Measurements from ENCODE around the gene ZMYND10.

ZMYND10 gene

GRCh38 chr3:50300681-50301254, 44.8 kb downstream of the ZMYND10 start:
- H3K4me1 ChIP-seq (ENCODE audit: control insufficient read depth, insufficient read depth, low read length) = peaks cover 57% of the 10 kb centered on the region
- no peak overlapping the region for H3K4me3 ChIP-seq (ENCODE audit: low read length)
- no peaks in the 10 kb centered on the region for H3K9me3 ChIP-seq (ENCODE audit: control insufficient read depth, low read length)
- H3K27me3 ChIP-seq (ENCODE audit: control insufficient read depth, insufficient read depth, low read length) = no peaks in the 10 kb centered on the region
- H3K9ac ChIP-seq (ENCODE audit: low read length) = peak overlapping the region; percentile 46
- no peaks in the 10 kb centered on the region for H3K36me3 ChIP-seq (ENCODE audit: control insufficient read depth, insufficient read depth, low read length)

GRCh38 chr3:50299929-50300680, 45.4 kb downstream of the ZMYND10 start:
- Histone ChIP-seq H3K4me1 (ENCODE audit: control insufficient read depth, insufficient read depth, low read length) (peaks cover 57% of the 10 kb centered on the region), H3K36me3 (ENCODE audit: control insufficient read depth, insufficient read depth, low read length) (no peaks in the 10 kb centered on the region), H3K4me3 (ENCODE audit: low read length) (peak overlapping the region; percentile 5), H3K27me3 (ENCODE audit: control insufficient read depth, insufficient read depth, low read length) (no peaks in the 10 kb centered on the region), H3K9ac (ENCODE audit: low read length) (peak overlapping the region; percentile 46), H3K9me3 (ENCODE audit: control insufficient read depth, low read length) (no peaks in the 10 kb centered on the region)

DNA sequence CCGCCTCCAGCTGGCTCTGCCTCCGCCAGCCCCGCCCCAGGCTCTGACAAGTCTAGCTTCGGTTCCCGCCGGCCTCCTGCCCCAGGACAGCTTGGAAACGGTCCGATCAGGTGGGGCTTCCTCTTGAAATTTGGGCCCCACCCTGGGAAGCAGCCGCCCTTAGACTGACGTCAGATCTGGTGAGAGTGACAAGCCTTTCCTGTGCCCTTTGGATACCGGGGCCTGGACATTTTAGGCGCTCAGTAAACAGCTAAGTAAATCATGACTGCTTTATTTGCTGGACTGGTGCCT, 45.9 kb downstream of the ZMYND10 start:
- Histone ChIP-seq H3K27me3 (ENCODE audit: control insufficient read depth, insufficient read depth, low read length) (no peaks in the 10 kb centered on the region), H3K9ac (ENCODE audit: low read length) (peak overlapping the region; percentile 46), H3K9me3 (ENCODE audit: control insufficient read depth, low read length) (no peaks in the 10 kb centered on the region), H3K36me3 (ENCODE audit: control insufficient read depth, insufficient read depth, low read length) (no peaks in the 10 kb centered on the region), H3K4me1 (ENCODE audit: control insufficient read depth, insufficient read depth, low read length) (peaks cover 57% of the 10 kb centered on the region), H3K4me3 (ENCODE audit: low read length) (peak overlapping the region; percentile 5)

GRCh38 chr3:50298836-50299637, 46.5 kb downstream of the ZMYND10 start, which contains the start of the genes HYAL3 and NAA80:
Gene HYAL3 (minus strand): TSS chr3:50299405. CDS start chr3:50295602, 3,803 bp downstream.
Gene NAA80 (minus strand): TSS chr3:50299405. CDS start chr3:50297463, 1,942 bp downstream.
- Histone ChIP-seq H3K36me3 (ENCODE audit: control insufficient read depth, insufficient read depth, low read length) (no peaks in the 10 kb centered on the region), H3K27me3 (ENCODE audit: control insufficient read depth, insufficient read depth, low read length) (no peaks in the 10 kb centered on the region), H3K9me3 (ENCODE audit: control insufficient read depth, low read length) (no peaks in the 10 kb centered on the region), H3K4me3 (ENCODE audit: low read length) (peak within 1 kb of the TSS; percentile 72), H3K4me1 (ENCODE audit: control insufficient read depth, insufficient read depth, low read length) (peaks cover 57% of the 10 kb centered on the region), H3K9ac (ENCODE audit: low read length) (peak within 1 kb of the TSS; percentile 82)

DNA sequence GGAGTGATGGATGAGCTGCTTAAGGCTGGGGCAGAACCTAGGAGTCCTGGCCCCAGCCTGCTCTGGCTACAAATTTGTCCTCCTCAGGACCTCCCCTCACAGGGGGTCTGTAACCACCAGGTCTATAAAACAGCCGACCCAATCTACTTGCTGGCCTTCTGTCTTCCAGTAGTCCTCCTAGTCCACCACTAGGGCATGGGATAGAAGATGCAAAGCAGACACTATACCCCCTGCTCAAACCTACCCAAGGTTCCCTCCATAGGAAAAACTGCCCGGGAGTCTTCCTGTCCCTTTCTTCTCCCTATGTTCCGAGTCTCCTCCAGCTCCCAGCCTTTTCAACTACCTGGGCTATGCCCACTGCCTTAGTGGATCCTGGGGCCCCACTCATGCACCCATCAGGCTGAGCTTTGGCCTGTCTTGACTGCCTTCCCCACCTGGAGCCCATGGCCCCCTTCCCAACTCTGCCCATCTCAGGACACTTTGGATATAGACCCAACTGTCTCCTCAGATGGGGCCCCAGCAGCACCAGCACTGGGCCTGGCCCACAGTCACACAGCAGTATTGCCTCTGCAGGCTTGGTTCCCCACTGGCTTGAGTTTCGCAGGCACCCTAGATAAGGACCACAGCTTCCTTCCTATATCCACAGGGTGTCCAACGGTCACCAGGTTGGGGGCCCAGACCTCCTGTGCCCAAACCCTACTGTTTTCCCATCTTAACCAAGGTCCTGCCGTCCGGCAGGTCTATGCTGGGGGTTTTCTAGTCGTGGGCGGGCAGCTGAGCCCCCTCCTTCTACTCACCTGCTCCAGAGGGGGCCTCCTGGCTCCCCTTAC, 47.4 kb downstream of the ZMYND10 start:
- Histone ChIP-seq H3K9ac (ENCODE audit: low read length) (peak overlapping the region; percentile 82), H3K4me1 (ENCODE audit: control insufficient read depth, insufficient read depth, low read length) (peaks cover 53% of the 10 kb centered on the region), H3K4me3 (ENCODE audit: low read length) (peak overlapping the region; percentile 72), H3K36me3 (ENCODE audit: control insufficient read depth, insufficient read depth, low read length) (no peaks in the 10 kb centered on the region), H3K27me3 (ENCODE audit: control insufficient read depth, insufficient read depth, low read length) (no peaks in the 10 kb centered on the region), H3K9me3 (ENCODE audit: control insufficient read depth, low read length) (no peaks in the 10 kb centered on the region)

GRCh38 chr3:50297384-50297775, 48.2 kb downstream of the ZMYND10 start:
- Histone ChIP-seq H3K36me3 (ENCODE audit: control insufficient read depth, insufficient read depth, low read length) (no peaks in the 10 kb centered on the region), H3K27me3 (ENCODE audit: control insufficient read depth, insufficient read depth, low read length) (no peaks in the 10 kb centered on the region), H3K4me1 (ENCODE audit: control insufficient read depth, insufficient read depth, low read length) (peaks cover 53% of the 10 kb centered on the region), H3K4me3 (ENCODE audit: low read length) (no peak overlapping the region), H3K9ac (ENCODE audit: low read length) (no peak overlapping the region), H3K9me3 (ENCODE audit: control insufficient read depth, low read length) (no peaks in the 10 kb centered on the region)

- H3K9me3 ChIP-seq (ENCODE audit: control insufficient read depth, low read length) = no peaks in the 10 kb centered on the region
- peaks cover 48% of the 10 kb centered on the region for H3K4me1 ChIP-seq (ENCODE audit: control insufficient read depth, insufficient read depth, low read length)
- H3K4me3 ChIP-seq (ENCODE audit: low read length) = no peak overlapping the region
- no peak overlapping the region for H3K9ac ChIP-seq (ENCODE audit: low read length)
- H3K36me3 ChIP-seq (ENCODE audit: control insufficient read depth, insufficient read depth, low read length) = no peaks in the 10 kb centered on the region
- H3K27me3 ChIP-seq (ENCODE audit: control insufficient read depth, insufficient read depth, low read length) = no peaks in the 10 kb centered on the region
These were observed 48.7 kb downstream of the ZMYND10 start for GRCh38 chr3:50296721-50297383.

- Histone ChIP-seq H3K4me1 (ENCODE audit: control insufficient read depth, insufficient read depth, low read length) (peaks cover 49% of the 10 kb centered on the region), H3K27me3 (ENCODE audit: control insufficient read depth, insufficient read depth, low read length) (no peaks in the 10 kb centered on the region), H3K4me3 (ENCODE audit: low read length) (no peak overlapping the region), H3K9ac (ENCODE audit: low read length) (no peak overlapping the region), H3K9me3 (ENCODE audit: control insufficient read depth, low read length) (no peaks in the 10 kb centered on the region), H3K36me3 (ENCODE audit: control insufficient read depth, insufficient read depth, low read length) (no peaks in the 10 kb centered on the region)
These were observed 49.7 kb downstream of the ZMYND10 start for GRCh38 chr3:50295553-50296431.

DNA sequence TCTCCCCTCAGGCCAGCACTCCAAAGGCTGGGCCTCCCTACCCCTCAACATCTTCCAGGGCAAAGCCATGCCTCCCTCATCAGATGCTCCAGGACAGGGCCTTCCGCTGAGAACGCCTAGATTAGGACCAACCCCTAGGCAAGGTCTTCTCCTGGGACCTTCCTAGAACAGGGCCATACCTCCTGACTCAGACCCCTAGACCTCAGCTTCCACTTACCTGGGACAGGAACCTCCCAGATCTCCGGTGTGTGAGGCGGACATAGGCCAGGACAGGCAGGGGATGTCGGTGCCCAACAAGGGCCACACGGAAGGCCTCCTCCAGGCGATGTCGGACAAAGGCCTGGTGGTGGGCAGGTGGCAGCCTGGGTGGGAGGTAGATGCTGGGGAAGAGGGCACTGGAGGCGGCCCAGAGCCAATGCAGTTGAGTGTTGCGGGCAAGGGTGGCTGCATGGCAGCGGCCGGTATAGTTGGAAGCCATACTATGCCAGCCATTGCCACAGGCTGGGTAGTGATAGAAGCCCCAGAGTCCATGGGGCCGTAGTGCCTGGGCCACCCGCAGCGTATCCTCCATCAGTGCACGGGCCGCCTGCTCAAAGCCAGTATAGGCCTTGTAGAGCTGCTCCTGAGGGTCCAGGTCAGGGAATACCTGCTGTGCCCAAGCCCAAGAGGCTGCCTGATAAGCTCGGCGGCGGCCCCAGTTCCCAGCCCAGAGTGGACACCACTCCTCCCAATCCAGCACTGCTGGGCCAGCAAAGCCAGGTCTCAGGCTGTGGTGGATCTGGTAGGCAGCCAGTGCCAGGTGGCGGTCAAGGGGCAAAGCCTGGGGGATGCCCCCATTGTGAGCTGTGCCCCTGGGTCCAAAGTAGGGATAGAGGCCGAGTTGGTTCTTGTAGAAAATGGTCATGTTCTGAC, 50.8 kb downstream of the ZMYND10 start:
- no peaks in the 10 kb centered on the region for H3K9me3 ChIP-seq (ENCODE audit: control insufficient read depth, low read length)
- H3K4me1 ChIP-seq (ENCODE audit: control insufficient read depth, insufficient read depth, low read length) = peaks cover 47% of the 10 kb centered on the region
- H3K9ac ChIP-seq (ENCODE audit: low read length) = no peak overlapping the region
- no peak overlapping the region for H3K4me3 ChIP-seq (ENCODE audit: low read length)
- no peaks in the 10 kb centered on the region for H3K27me3 ChIP-seq (ENCODE audit: control insufficient read depth, insufficient read depth, low read length)
- H3K36me3 ChIP-seq (ENCODE audit: control insufficient read depth, insufficient read depth, low read length) = peaks cover 1% of the 10 kb centered on the region

DNA sequence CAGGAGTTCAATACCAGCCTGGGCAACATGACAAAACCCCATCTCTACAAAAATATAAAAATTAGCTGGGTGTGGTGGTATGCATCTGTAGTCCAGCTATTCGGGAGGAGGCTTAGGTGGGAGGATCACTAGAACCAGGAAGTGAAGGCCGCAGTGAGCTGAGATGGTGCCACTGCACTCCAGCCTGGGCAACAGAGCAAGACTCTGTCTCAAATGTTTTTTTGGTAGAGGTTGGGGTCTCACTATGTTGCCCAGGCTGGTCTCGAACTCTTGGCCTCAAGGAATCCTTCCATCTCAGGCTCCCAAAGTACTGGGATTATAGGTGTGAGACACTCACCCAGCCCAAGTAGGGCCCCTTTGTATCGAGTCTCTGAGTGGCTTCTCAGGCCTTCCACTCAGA, 51.4 kb downstream of the ZMYND10 start:
- no peaks in the 10 kb centered on the region for H3K9me3 ChIP-seq (ENCODE audit: control insufficient read depth, low read length)
- peaks cover 46% of the 10 kb centered on the region for H3K4me1 ChIP-seq (ENCODE audit: control insufficient read depth, insufficient read depth, low read length)
- H3K36me3 ChIP-seq (ENCODE audit: control insufficient read depth, insufficient read depth, low read length) = peaks cover 6% of the 10 kb centered on the region
- H3K27me3 ChIP-seq (ENCODE audit: control insufficient read depth, insufficient read depth, low read length) = no peaks in the 10 kb centered on the region
- no peak overlapping the region for H3K4me3 ChIP-seq (ENCODE audit: low read length)
- no peak overlapping the region for H3K9ac ChIP-seq (ENCODE audit: low read length)
